ENCODE measurements around the gene SPSB4.

SPSB4 gene

GRCh38 chr3:141092663-141093062 is 41.5 kb downstream of the SPSB4 start:
- no peak overlapping the region for H3K27ac ChIP-seq
- TF ChIP-seq CTCF (IDR thresholded peaks at IDR 0.05) (no peak), ZFX (IDR thresholded peaks at IDR 0.05; ENCODE audit: borderline replicate concordance) (no peak)

GRCh38 chr3:141093397-141093796 is 42.2 kb downstream of the SPSB4 start:
- no peak overlapping the region for H3K27ac ChIP-seq
- TF ChIP-seq CTCF (IDR thresholded peaks at IDR 0.05) (no peak), ZFX (IDR thresholded peaks at IDR 0.05; ENCODE audit: borderline replicate concordance) (no peak)

GRCh38 chr3:141093971-141094684 is 43.0 kb downstream of the SPSB4 start:
- no peak overlapping the region for H3K27ac ChIP-seq

GRCh38 chr3:141094790-141095545 is 43.8 kb downstream of the SPSB4 start:
- no peak overlapping the region for H3K27ac ChIP-seq
- no peak for TF ChIP-seq ZFX (IDR thresholded peaks at IDR 0.05; ENCODE audit: borderline replicate concordance)
- TF ChIP-seq CTCF (IDR thresholded peaks at IDR 0.05): no peak

More at GRCh38 chr3:141093971-141094684, 43.0 kb downstream of the SPSB4 start:
- no peak for TF ChIP-seq CTCF (IDR thresholded peaks at IDR 0.05)
- TF ChIP-seq ZFX (IDR thresholded peaks at IDR 0.05; ENCODE audit: borderline replicate concordance): no peak

- H3K27ac ChIP-seq: no peak overlapping the region
- TF ChIP-seq CTCF (IDR thresholded peaks at IDR 0.05): no peak
These were observed 44.4 kb downstream of the SPSB4 start for GRCh38 chr3:141095546-141095937.

GRCh38 chr3:141096164-141096563 is 45.0 kb downstream of the SPSB4 start:
- no peak overlapping the region for H3K27ac ChIP-seq
- TF ChIP-seq CTCF (IDR thresholded peaks at IDR 0.05) (no peak), ZFX (IDR thresholded peaks at IDR 0.05; ENCODE audit: borderline replicate concordance) (no peak)

- H3K27ac ChIP-seq: no peak overlapping the region
- TF ChIP-seq ZFX (IDR thresholded peaks at IDR 0.05; ENCODE audit: borderline replicate concordance): no peak
- no peak for TF ChIP-seq CTCF (IDR thresholded peaks at IDR 0.05)
These were observed 45.8 kb downstream of the SPSB4 start for GRCh38 chr3:141096981-141097380.
